ENCODE measurements around the gene EMC8. TPM values are rescaled to one million over a fixed set of nuclear protein-coding genes. Genes with fewer than 3 reads are reported as not detected.

The EMC8 gene
- total and polyA plus RNA-seq, 10 of the 15 experiments (the other 5 are each of a cell fraction or from before 2014, with no cell fraction given) = 7.8 to 62.0 (median 33.5) TPM

DNA sequence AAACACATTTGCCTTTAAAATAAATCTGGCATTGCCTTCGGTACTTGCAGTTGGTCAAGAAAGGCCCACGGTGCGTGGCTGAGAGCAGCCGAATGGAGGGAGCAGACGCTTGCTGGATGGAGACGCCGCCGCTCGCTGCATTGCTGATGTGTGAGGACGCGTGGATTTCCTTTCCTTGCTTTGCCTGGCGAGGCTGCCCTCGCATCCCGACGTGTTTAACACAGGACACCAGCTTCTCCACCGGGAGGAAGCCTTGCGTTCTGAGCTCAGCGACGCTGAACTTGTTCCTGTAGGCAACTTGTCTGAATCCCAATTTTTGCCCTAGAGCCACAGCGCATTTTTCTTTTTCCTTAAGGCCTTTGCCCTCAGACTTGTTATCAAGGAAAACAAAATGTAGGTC, 45.9 kb upstream of the EMC8 start:
- intact Hi-C loops (cut with micrococcal nuclease; ENCODE audit: unreplicated experiment) (no loop called here), in situ Hi-C loops (cut with MboI) (no loop called here)
- Histone ChIP-seq H3K9ac (ENCODE audit: control insufficient read depth, insufficient read depth, low read length) (no peak overlapping the region), H3K4me3 (no peak overlapping the region), H3K27ac (ENCODE audit: control insufficient read depth, insufficient read depth) (no peak overlapping the region), H4K20me1 (ENCODE audit: control insufficient read depth, insufficient read depth) (no peaks in the 10 kb centered on the region), H2AFZ (ENCODE audit: control insufficient read depth, low read depth, low read length) (no peak overlapping the region), H3K9me3 (replicated peaks; ENCODE audit: control insufficient read depth, insufficient read depth, low read length) (no peaks in the 10 kb centered on the region; the same call in 2 of the 3 replicates), H3K79me2 (ENCODE audit: control insufficient read depth, insufficient read depth, low read length) (no peaks in the 10 kb centered on the region), H3K27me3 (replicated peaks in 1 of 2; ENCODE audit: control insufficient read depth in 2 of 2, insufficient read depth in 2 of 2, low read length in 1 of 2) (no peaks in the 10 kb centered on the region), H3K4me2 (ENCODE audit: control insufficient read depth, insufficient read depth) (no peak overlapping the region), H3K4me1 (ENCODE audit: control insufficient read depth, insufficient read depth, low read length) (no peaks in the 10 kb centered on the region; the same call in 1 of the 2 replicates), H3K36me3 (ENCODE audit: control insufficient read depth in 2 of 2, insufficient read depth in 2 of 2, low read length in 1 of 2) (no peaks in the 10 kb centered on the region)
- WGBS (ENCODE audit: insufficient coverage, insufficient replicate concordance, low lambda C conversion rate, missing lambda C conversion rate) = 77% methylated on average over 20 of the region's 20 CpGs
- ChIA-PET RAD21 (ENCODE audit: unreplicated experiment) (interaction anchor here (0.9 kb wide), 1 partner anchor 58 kb away, joined by 4 read pairs; no protein-coding TSS in a partner anchor), POLR2A (interaction anchor here (0.7 to 1.0 kb wide), 2 partner anchors 23 to 159 kb away, joined by 3 to 5 read pairs; no protein-coding TSS in a partner anchor), CTCF (interaction anchor here (0.7 kb wide), 1 partner anchor 355 kb away, joined by 3 read pairs; no protein-coding TSS in a partner anchor), SMC1A (ENCODE audit: uncharacterized antibody, unreplicated experiment) (interaction anchor here (1.1 kb wide), 1 partner anchor 15 kb away, joined by 3 read pairs; no protein-coding TSS in a partner anchor)
- BruUV-seq (replicated peaks) = no TSS peak
- DNase-seq (ENCODE audit: low read depth, low spot score) (no peak), ATAC-seq (no peak), FAIRE-seq (no peak)
- TF ChIP-seq USF1 (IDR thresholded peaks at IDR 0.05; ENCODE audit: borderline replicate concordance, extremely low read length, insufficient read depth, low read depth, low read length) (no peak), NRF1 (conservative IDR thresholded peaks at IDR 0.05; ENCODE audit: low read depth, low read length) (no peak), ELK1 (IDR thresholded peaks at IDR 0.05; ENCODE audit: low read depth, low read length) (no peak), KAT2A (conservative IDR thresholded peaks at IDR 0.05; ENCODE audit: control insufficient read depth, low read depth, low read length) (no peak), BACH1 (IDR thresholded peaks at IDR 0.05; ENCODE audit: borderline replicate concordance) (no peak), ATF7 (IDR thresholded peaks at IDR 0.05; ENCODE audit: low read depth) (no peak), BCL11A (IDR thresholded peaks at IDR 0.05; ENCODE audit: low read depth, low read length) (no peak)
- TF ChIP-seq, protein P1, sequence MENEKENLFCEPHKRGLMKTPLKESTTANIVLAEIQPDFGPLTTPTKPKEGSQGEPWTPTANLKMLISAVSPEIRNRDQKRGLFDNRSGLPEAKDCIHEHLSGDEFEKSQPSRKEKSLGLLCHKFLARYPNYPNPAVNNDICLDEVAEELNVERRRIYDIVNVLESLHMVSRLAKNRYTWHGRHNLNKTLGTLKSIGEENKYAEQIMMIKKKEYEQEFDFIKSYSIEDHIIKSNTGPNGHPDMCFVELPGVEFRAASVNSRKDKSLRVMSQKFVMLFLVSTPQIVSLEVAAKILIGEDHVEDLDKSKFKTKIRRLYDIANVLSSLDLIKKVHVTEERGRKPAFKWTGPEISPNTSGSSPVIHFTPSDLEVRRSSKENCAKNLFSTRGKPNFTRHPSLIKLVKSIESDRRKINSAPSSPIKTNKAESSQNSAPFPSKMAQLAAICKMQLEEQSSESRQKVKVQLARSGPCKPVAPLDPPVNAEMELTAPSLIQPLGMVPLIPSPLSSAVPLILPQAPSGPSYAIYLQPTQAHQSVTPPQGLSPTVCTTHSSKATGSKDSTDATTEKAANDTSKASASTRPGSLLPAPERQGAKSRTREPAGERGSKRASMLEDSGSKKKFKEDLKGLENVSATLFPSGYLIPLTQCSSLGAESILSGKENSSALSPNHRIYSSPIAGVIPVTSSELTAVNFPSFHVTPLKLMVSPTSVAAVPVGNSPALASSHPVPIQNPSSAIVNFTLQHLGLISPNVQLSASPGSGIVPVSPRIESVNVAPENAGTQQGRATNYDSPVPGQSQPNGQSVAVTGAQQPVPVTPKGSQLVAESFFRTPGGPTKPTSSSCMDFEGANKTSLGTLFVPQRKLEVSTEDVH (IDR thresholded peaks at IDR 0.05; ENCODE audit: low read depth, partially characterized antibody) = no peak

Data from GM12878 (cell line).